H1 (cell line): ENCODE results near the gene VAMP4. TPM values are rescaled to one million over a fixed set of nuclear protein-coding genes. Genes with fewer than 3 reads are reported as not detected.

Experiments
- CTCF ChIA-PET: fragments of 300-600 bp; sonication (Branson Sonifier 250); formaldehyde crosslinking; loops from one replicate; lab custom pipeline; 2021; ENCODE audit not compliant: partially characterized antibody; lab: Charles Lee
- POLR2A ChIA-PET: fragments of 300-600 bp; sonication (Branson Sonifier 250); formaldehyde crosslinking; loops from one replicate; lab custom pipeline; 2021; ENCODE audit warnings: inconsistent platforms; ENCODE audit not compliant: partially characterized antibody; lab: Charles Lee
- DNase-seq, 2 experiments: peaks; one replicate each; pipeline versions ENCODE4 v3.0.0 to v3.0.0-alpha.2; 2010 to 2022; ENCODE audit warnings: low spot score in 2 of 2, low read depth in 1 of 2, mixed read lengths in 1 of 2
- FAIRE-seq: peaks from 2 replicates; lab custom pipeline; 2011; peaks lifted over from hg19 to GRCh38; lab: Jason Lieb, UNC
- H2AFZ ChIP-seq: 2 replicates; pipeline ENCODE4 v1.8.1; 2012; ENCODE audit warnings: low read length, inconsistent platforms
- H2AK5ac ChIP-seq: 2 replicates; pipeline ENCODE4 v1.6.1; 2013; ENCODE audit warnings: low read depth, low read length
- H2BK120ac ChIP-seq: replicated peaks from 2 replicates; pipeline ENCODE3; 2013; ENCODE audit warnings: low read depth, low read length, inconsistent platforms
- H2BK12ac ChIP-seq: 2 replicates; pipeline ENCODE4 v1.6.1; 2013; ENCODE audit warnings: low read depth, low read length
- H2BK15ac ChIP-seq: 2 replicates; pipeline ENCODE4 v1.6.1; 2013; ENCODE audit warnings: low read length
- H2BK20ac ChIP-seq: 2 replicates; pipeline ENCODE4 v1.6.1; 2013; ENCODE audit warnings: low read length
- H2BK5ac ChIP-seq: 2 replicates; pipeline ENCODE4 v1.6.1; 2013; ENCODE audit warnings: low read depth, low read length
- H3K14ac ChIP-seq: 2 replicates; pipeline ENCODE4 v1.6.1; 2013; ENCODE audit warnings: inconsistent platforms; ENCODE audit not compliant: insufficient read length
- H3K18ac ChIP-seq: 2 replicates; pipeline ENCODE4 v1.6.1; 2013; ENCODE audit warnings: low read length; ENCODE audit errors: extremely low read depth
- H3K23ac ChIP-seq: 2 replicates; pipeline ENCODE4 v1.6.1; 2013; ENCODE audit warnings: inconsistent platforms; ENCODE audit not compliant: insufficient read length
- H3K23me2 ChIP-seq: 2 replicates; pipeline ENCODE4 v1.6.1; 2013; ENCODE audit warnings: low read depth, low read length
- H3K27ac ChIP-seq: 2 replicates; pipeline ENCODE4 v1.6.1; 2011; ENCODE audit warnings: low read depth, low read length, inconsistent platforms
- H3K27me3 ChIP-seq, 4 experiments: replicated peaks in 1 of 4; 1 replicate in 1 of 4; 2 replicates in 3 of 4; pipeline versions ENCODE4 v1.6.1 to v1.8.1; 2011 to 2013; ENCODE audit warnings: low read length in 3 of 4, mild to moderate bottlenecking in 3 of 4, inconsistent platforms in 2 of 4, mixed read lengths in 2 of 4, moderate library complexity in 1 of 4; ENCODE audit not compliant: control insufficient read depth in 3 of 4, insufficient read depth in 3 of 4; ENCODE audit errors: extremely low read depth in 1 of 4
- H3K36me3 ChIP-seq, 4 experiments: 2 replicates each; pipeline versions ENCODE4 v1.6.1 to v1.8.1; 2011 to 2013; ENCODE audit warnings: mild to moderate bottlenecking in 4 of 4, low read length in 3 of 4, moderate library complexity in 2 of 4, control low read depth in 1 of 4, inconsistent platforms in 1 of 4; ENCODE audit not compliant: insufficient read depth in 4 of 4, control insufficient read depth in 2 of 4
- H3K4ac ChIP-seq: replicated peaks from 2 replicates; pipeline ENCODE3; 2013; ENCODE audit warnings: low read length, low read depth, mixed read lengths, inconsistent platforms; ENCODE audit not compliant: insufficient read length
- H3K4me1 ChIP-seq, 4 experiments: replicated peaks in 1 of 4; 1 replicate in 1 of 4; 2 replicates in 3 of 4; pipeline versions ENCODE4 v1.6.1 to v1.8.1; 2011 to 2013; ENCODE audit warnings: low read length in 3 of 4, inconsistent platforms in 2 of 4, mixed read lengths in 1 of 4; ENCODE audit not compliant: insufficient read depth in 4 of 4, control insufficient read depth in 3 of 4
- H3K4me2 ChIP-seq, 2 experiments: 2 replicates each; pipeline versions ENCODE4 v1.6.1 to v1.8.1; 2011 to 2013; ENCODE audit warnings: low read depth in 2 of 2, low read length in 2 of 2, control low read depth in 1 of 2, inconsistent platforms in 1 of 2, mild to moderate bottlenecking in 1 of 2; ENCODE audit not compliant: insufficient read depth in 1 of 2
- H3K4me3 ChIP-seq, 4 experiments: fragments of 200-600, 300-600 bp in 1 of 4; sonication (generic), shearing (Covaris generic), sonication (Bioruptor Twin) in 1 of 4; 2 replicates each; pipeline versions ENCODE4 v1.5.1 to v1.8.1; 2011 to 2016; ENCODE audit warnings: low read length in 4 of 4, low read depth in 3 of 4, control low read depth in 2 of 4, inconsistent platforms in 2 of 4, mild to moderate bottlenecking in 2 of 4, mixed read lengths in 1 of 4, moderate library complexity in 1 of 4; ENCODE audit not compliant: insufficient read depth in 2 of 4; ENCODE audit errors: extremely low read depth in 1 of 4
- H3K56ac ChIP-seq: replicated peaks from 2 replicates; pipeline ENCODE3; 2013; ENCODE audit warnings: low read depth, mild to moderate bottlenecking, mixed read lengths, low read length, inconsistent platforms; ENCODE audit not compliant: insufficient read length
- H3K79me1 ChIP-seq: 2 replicates; pipeline ENCODE4 v1.6.1; 2013; ENCODE audit warnings: low read depth, low read length, control low read depth
- H3K79me2 ChIP-seq, 2 experiments: 2 replicates each; pipeline versions ENCODE4 v1.6.1 to v1.8.1; 2012 to 2013; ENCODE audit warnings: low read length in 2 of 2, mild to moderate bottlenecking in 2 of 2, inconsistent platforms in 1 of 2; ENCODE audit not compliant: insufficient read depth in 2 of 2, control insufficient read depth in 1 of 2
- H3K9ac ChIP-seq, 4 experiments: replicated peaks in 1 of 4; 1 replicate in 1 of 4; 2 replicates in 3 of 4; pipeline versions ENCODE4 v1.6.1 to v1.8.1; 2011 to 2013; ENCODE audit warnings: low read depth in 3 of 4, low read length in 3 of 4, control low read depth in 2 of 4, mild to moderate bottlenecking in 2 of 4, moderate library complexity in 2 of 4, inconsistent platforms in 1 of 4; ENCODE audit errors: extremely low read depth in 1 of 4
- H3K9me3 ChIP-seq, 2 experiments: 2 replicates each; pipeline versions ENCODE4 v1.6.1 to v1.8.1; 2012 to 2013; ENCODE audit warnings: mild to moderate bottlenecking in 2 of 2, moderate library complexity in 2 of 2, control low read depth in 1 of 2, inconsistent platforms in 1 of 2, low read depth in 1 of 2, low read length in 1 of 2, mixed read lengths in 1 of 2; ENCODE audit not compliant: insufficient read depth in 2 of 2
- H4K20me1 ChIP-seq, 2 experiments: replicated peaks in 1 of 2; 2 replicates each; pipeline versions ENCODE3 to v1.8.1; 2011 to 2013; ENCODE audit warnings: inconsistent platforms in 2 of 2, low read length in 2 of 2, mild to moderate bottlenecking in 1 of 2; ENCODE audit not compliant: insufficient read depth in 2 of 2, control insufficient read depth in 1 of 2
- H4K5ac ChIP-seq: 2 replicates; pipeline ENCODE4 v1.6.1; 2013; ENCODE audit warnings: low read length, low read depth, mixed read lengths, inconsistent platforms; ENCODE audit not compliant: insufficient read length
- H4K8ac ChIP-seq: 2 replicates; pipeline ENCODE4 v1.8.0; 2013; ENCODE audit warnings: mild to moderate bottlenecking, moderate library complexity, low read length, inconsistent platforms; ENCODE audit not compliant: insufficient read depth; ENCODE audit errors: extremely low read depth
- H4K91ac ChIP-seq: replicated peaks from 2 replicates; pipeline ENCODE3; 2013; ENCODE audit warnings: low read length, mixed read lengths, inconsistent platforms; ENCODE audit not compliant: insufficient read length
- JUN ChIP-seq: IDR thresholded peaks from 2 replicates; pipeline ENCODE4 v1.6.1; 2011; ENCODE audit warnings: low read depth, mild to moderate bottlenecking, improper control_type of control experiment, low read length
- KDM1A ChIP-seq: fragments of 200-600, 300-600 bp; sonication (generic); IDR thresholded peaks from 2 replicates; pipeline ENCODE4 v1.7.1; 2016; ENCODE audit warnings: mild to moderate bottlenecking, low read length, borderline replicate concordance
- KDM5A ChIP-seq: fragments of 200-600 bp; IDR thresholded peaks from 2 replicates; pipeline ENCODE4 v1.7.1; 2012; ENCODE audit warnings: mild to moderate bottlenecking, low read length, inconsistent platforms, mixed read lengths
- RXRA ChIP-seq: IDR thresholded peaks from 2 replicates; pipeline ENCODE4 v1.6.1; 2011; ENCODE audit warnings: low read depth, mild to moderate bottlenecking, low read length, moderate library complexity; ENCODE audit not compliant: insufficient read depth
- SAP30 ChIP-seq: fragments of 300-600 bp; sonication (generic); IDR thresholded peaks from 2 replicates; pipeline ENCODE4 v1.7.1; 2012; ENCODE audit warnings: low read length, moderate library complexity, mild to moderate bottlenecking, inconsistent platforms; ENCODE audit not compliant: insufficient read depth, insufficient replicate concordance
- SP2 ChIP-seq: IDR thresholded peaks from 2 replicates; pipeline ENCODE4 v1.6.1; 2012; ENCODE audit warnings: mild to moderate bottlenecking, low read length, inconsistent platforms
- TAF7 ChIP-seq: optimal IDR thresholded peaks from 2 replicates; pipeline ENCODE3; 2011; ENCODE audit warnings: low read depth, mild to moderate bottlenecking, inconsistent platforms, low read length, moderate library complexity, borderline replicate concordance
- YY1 ChIP-seq: IDR thresholded peaks from 2 replicates; pipeline ENCODE4 v1.6.1; 2011; ENCODE audit warnings: low read depth, mild to moderate bottlenecking, low read length
- ZNF274 ChIP-seq: IDR thresholded peaks from 2 replicates; pipeline ENCODE4 v1.7.0; 2012; ENCODE audit warnings: low read length, borderline replicate concordance; ENCODE audit errors: extremely low read depth
- WGBS, 2 experiments: shearing (Covaris generic) in 1 of 2; methylation state at CpG; one replicate each; pipeline versions ENCODE4 v1.1.6 to v1.1.7; 2013 to 2015; ENCODE audit warnings: low lambda C conversion rate in 2 of 2, mixed read lengths in 2 of 2, inconsistent platforms in 1 of 2, low coverage in 1 of 2, missing lambda C conversion rate in 1 of 2; ENCODE audit not compliant: insufficient replicate concordance in 2 of 2, insufficient coverage in 1 of 2, insufficient read length in 1 of 2; ENCODE audit errors: extremely low coverage in 1 of 2, missing lambda C conversion rate in 1 of 2; 5-methylcytosine and 5-hydroxymethylcytosine counted together
- polyA plus RNA-seq, 7 experiments: library from polyadenylated mRNA; depleted of rRNA in 3 of 7; stranded (reverse) in 5 of 7; unstranded in 2 of 7; fragments of >200 nt in 5 of 7; fragments of 200-250 nt in 2 of 7; gene quantifications; 1 replicate in 5 of 7; 2 replicates in 1 of 7; 4 replicates in 1 of 7; pipeline versions ENCODE4 v1.2.1 to v1.2.3, GENCODE V29; 2011 to 2013; ENCODE audit warnings: missing spikeins in 2 of 7, mixed read lengths in 2 of 7
- total RNA-seq: library from RNA; stranded (reverse); fragmentation: NEBNext Ultra II Directional; extraction: Animal tissue kit (Norgen Biotek cat#: 25700); gene quantifications from 2 replicates; pipeline ENCODE4 v1.2.1, GENCODE V29; 2021
- TF ChIP-seq, protein P1 (sequence below): IDR thresholded peaks from 2 replicates; pipeline ENCODE4 v1.6.1; 2011; ENCODE audit warnings: low read length, improper control_type of control experiment

The VAMP4 gene
- total and polyA plus RNA-seq, 2 of the 8 experiments (the other 6 are each of a cell fraction or from before 2014, with no cell fraction given): 1.6 to 13.9 TPM

DNA sequence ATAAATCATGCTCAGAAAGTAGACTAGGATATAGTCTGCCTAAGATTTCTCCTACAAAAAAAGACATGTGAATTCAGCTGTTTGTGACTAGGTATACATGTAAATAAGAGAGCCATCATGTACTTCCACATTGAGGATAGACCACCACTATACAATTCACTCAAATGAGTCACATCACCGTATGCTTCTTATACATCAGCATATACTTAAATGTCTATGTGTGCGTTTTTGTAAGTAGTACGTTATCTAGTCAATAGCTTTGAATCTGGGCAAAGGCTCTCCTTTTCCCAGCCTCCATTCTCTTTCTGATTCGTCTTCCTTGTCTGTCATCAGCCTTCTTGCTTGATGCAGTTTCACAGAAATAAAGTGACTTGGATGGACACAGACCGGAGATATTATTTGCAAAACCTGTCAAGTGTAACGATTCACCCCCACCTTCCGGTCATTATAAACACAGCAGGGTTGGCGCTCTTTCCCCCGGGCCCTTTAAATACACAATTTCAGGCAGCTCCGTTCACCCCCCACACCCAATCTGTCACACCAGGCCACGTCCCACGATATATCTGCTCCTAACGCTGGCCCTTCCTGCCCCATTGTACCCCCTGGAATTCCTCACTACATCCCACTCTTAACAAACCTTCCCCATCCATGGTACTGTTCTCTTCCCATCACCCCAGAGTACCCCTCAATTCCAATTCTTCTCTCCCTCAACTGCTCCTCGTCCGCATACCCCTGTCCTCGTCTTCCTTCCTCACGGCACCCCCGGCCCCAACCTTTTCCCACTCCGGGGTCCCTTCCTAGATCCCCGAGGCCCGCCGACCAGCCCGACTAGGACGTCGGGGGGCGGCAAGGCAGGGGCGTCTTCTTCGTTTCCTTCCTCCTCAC, 636 bp downstream of the VAMP4 start:
- Histone ChIP-seq H3K23me2 (peaks cover 5% of the 10 kb centered on the region), H2BK5ac (0 out of 2 replicates have a peak overlapping the region, but pooled peaks have one; percentile 53), H4K5ac (peak overlapping the region; percentile 40), H3K79me1 (no peaks in the 10 kb centered on the region), H3K18ac (peak overlapping the region; percentile 21), H2AK5ac (no peak overlapping the region), H3K56ac (peak overlapping the region; percentile 79), H3K4me1 (peaks cover 0 to 6% (median 1%) of the 10 kb centered on the region in 4 experiments; a peak in 3 of 7 replicates), H2AFZ (peak overlapping the region; percentile 93), H3K36me3 (peaks cover 0 to 5% (median 0%) of the 10 kb centered on the region in 4 experiments; a peak in 4 of 8 replicates), H3K4me3 (peak overlapping the region; percentile 96 to 100 (median 98)), H3K79me2 (peaks cover 0 to 10% of the 10 kb centered on the region in 2 experiments; a peak in 1 of 4 replicates), H3K9me3 (no peaks in the 10 kb centered on the region), H2BK20ac (no peak overlapping the region), H3K9ac (peak overlapping the region; percentile 25 to 87 (median 68)), H2BK120ac (no peak overlapping the region), H3K14ac (no peak overlapping the region), H2BK15ac (no peak overlapping the region), H3K4ac (no peak overlapping the region), H3K23ac (no peak overlapping the region), H4K8ac (peak overlapping the region; percentile 68), H3K27me3 (no peaks in the 10 kb centered on the region), H2BK12ac (no peak overlapping the region), H4K20me1 (no peaks in the 10 kb centered on the region), H3K27ac (0 out of 2 replicates have a peak overlapping the region, but pooled peaks have one; percentile 27), H3K4me2 (peak overlapping the region; percentile 45 to 100), H4K91ac (no peak overlapping the region)
- WGBS, 2 experiments: 8% methylated on average over 26 of the region's 28 CpGs; no CpG with 5 or more reads in 1 of the 2 experiments
- DNase-seq (no peak), FAIRE-seq (no peak)
- ChIA-PET CTCF (interaction anchor here (0.6 to 2.7 kb wide), 8 partner anchors 26 to 261 kb away, joined by 3 to 18 read pairs (median 4); no protein-coding TSS in a partner anchor), POLR2A (interaction anchor here (0.6 to 3.8 kb wide), 5 partner anchors 12 to 440 kb away, joined by 3 to 13 read pairs (median 3); no protein-coding TSS in a partner anchor)
- no peak for TF ChIP-seq SP2
- TF ChIP-seq, protein P1, sequence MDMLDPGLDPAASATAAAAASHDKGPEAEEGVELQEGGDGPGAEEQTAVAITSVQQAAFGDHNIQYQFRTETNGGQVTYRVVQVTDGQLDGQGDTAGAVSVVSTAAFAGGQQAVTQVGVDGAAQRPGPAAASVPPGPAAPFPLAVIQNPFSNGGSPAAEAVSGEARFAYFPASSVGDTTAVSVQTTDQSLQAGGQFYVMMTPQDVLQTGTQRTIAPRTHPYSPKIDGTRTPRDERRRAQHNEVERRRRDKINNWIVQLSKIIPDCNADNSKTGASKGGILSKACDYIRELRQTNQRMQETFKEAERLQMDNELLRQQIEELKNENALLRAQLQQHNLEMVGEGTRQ: no peak
- TF ChIP-seq KDM5A: no peak
- TF ChIP-seq KDM1A: no peak
- TF ChIP-seq JUN: no peak
- no peak for TF ChIP-seq ZNF274
- no peak for TF ChIP-seq YY1
- no peak for TF ChIP-seq RXRA
- peak; percentile 57 for TF ChIP-seq SAP30
- TF ChIP-seq TAF7: no peak
